Endodermal cell (in vitro differentiated cells): ENCODE data around the gene MACROD2. TPM values are rescaled to one million over a fixed set of nuclear protein-coding genes. Genes with fewer than 3 reads are reported as not detected.

ENCODE experiments used
- DNase-seq: peaks from one replicate; pipeline ENCODE4 v3.0.0-alpha.2; 2017
- H3K27ac ChIP-seq: 2 replicates; pipeline ENCODE4 v1.5.1; 2013; ENCODE audit warnings: mild to moderate bottlenecking, low read depth, low read length, moderate library complexity
- H3K27me3 ChIP-seq: 2 replicates; pipeline ENCODE4 v1.6.1; 2013; ENCODE audit warnings: mild to moderate bottlenecking, low read length, moderate library complexity; ENCODE audit not compliant: insufficient read depth, control insufficient read depth, poor library complexity, severe bottlenecking
- H3K36me3 ChIP-seq: 2 replicates; pipeline ENCODE4 v1.7.0; 2013; ENCODE audit warnings: mild to moderate bottlenecking, low read length, moderate library complexity; ENCODE audit not compliant: control insufficient read depth, insufficient read depth
- H3K4me1 ChIP-seq: one replicate; pipeline ENCODE4 v1.7.0; 2013; ENCODE audit warnings: low read length; ENCODE audit not compliant: control insufficient read depth, insufficient read depth
- H3K4me3 ChIP-seq: 2 replicates; pipeline ENCODE4 v1.5.1; 2013; ENCODE audit warnings: mild to moderate bottlenecking, low read length, moderate library complexity
- H3K9ac ChIP-seq: 2 replicates; pipeline ENCODE4 v1.6.1; 2013; ENCODE audit warnings: mild to moderate bottlenecking, low read length, moderate library complexity; ENCODE audit not compliant: poor library complexity, severe bottlenecking; ENCODE audit errors: extremely low read depth
- H3K9me3 ChIP-seq: 2 replicates; pipeline ENCODE4 v1.6.1; 2013; ENCODE audit warnings: mild to moderate bottlenecking, low read length, moderate library complexity; ENCODE audit not compliant: control insufficient read depth
- H3K27ac Mint-ChIP-seq: 2 replicates; pipeline ENCODE4 v1.8.0; 2020; ENCODE audit warnings: mixed read lengths
- H3K27me3 Mint-ChIP-seq: 2 replicates; pipeline ENCODE4 v1.8.0; 2021; ENCODE audit warnings: mild to moderate bottlenecking, mixed read lengths; ENCODE audit not compliant: insufficient read depth
- H3K36me3 Mint-ChIP-seq: 2 replicates; pipeline ENCODE4 v1.8.0; 2020; ENCODE audit warnings: low read depth, mixed read lengths
- H3K4me1 Mint-ChIP-seq: 2 replicates; pipeline ENCODE4 v1.8.0; 2020; ENCODE audit warnings: mixed read lengths
- H3K4me3 Mint-ChIP-seq: 2 replicates; pipeline ENCODE4 v1.8.0; 2020; ENCODE audit warnings: mild to moderate bottlenecking, moderate library complexity, mixed read lengths
- H3K9me3 Mint-ChIP-seq: 2 replicates; pipeline ENCODE4 v1.8.0; 2020; ENCODE audit warnings: mild to moderate bottlenecking, mixed read lengths
- WGBS, 2 experiments: methylation state at CpG; one replicate each; pipeline versions ENCODE4 v1.1.5 to v1.1.7; 2013; ENCODE audit warnings: missing lambda C conversion rate in 2 of 2, mixed read lengths in 1 of 2; ENCODE audit not compliant: insufficient coverage in 1 of 2, insufficient read length in 1 of 2; 5-methylcytosine and 5-hydroxymethylcytosine counted together
- total RNA-seq, 2 donors: library from RNA; stranded (reverse); fragmentation: NEBNext Ultra II Directional in 1 of 2; extraction: Animal tissue kit (Norgen Biotek cat#: 25700) in 1 of 2; gene quantifications; 2 replicates in 1 of 2; 3 replicates in 1 of 2; pipeline ENCODE4 v1.2.1, GENCODE V29; 2021
- TF ChIP-seq, protein P1 (sequence below): fragments of 200-600 bp; sonication (generic); conservative IDR thresholded peaks from 2 replicates; pipeline ENCODE4 v1.5.0; 2021; ENCODE audit warnings: antibody characterized with exemption, mild to moderate bottlenecking

Gene MACROD2
- total RNA-seq, 2 donors from 2014 or later: 2.3 to 4.8 TPM

DNA sequence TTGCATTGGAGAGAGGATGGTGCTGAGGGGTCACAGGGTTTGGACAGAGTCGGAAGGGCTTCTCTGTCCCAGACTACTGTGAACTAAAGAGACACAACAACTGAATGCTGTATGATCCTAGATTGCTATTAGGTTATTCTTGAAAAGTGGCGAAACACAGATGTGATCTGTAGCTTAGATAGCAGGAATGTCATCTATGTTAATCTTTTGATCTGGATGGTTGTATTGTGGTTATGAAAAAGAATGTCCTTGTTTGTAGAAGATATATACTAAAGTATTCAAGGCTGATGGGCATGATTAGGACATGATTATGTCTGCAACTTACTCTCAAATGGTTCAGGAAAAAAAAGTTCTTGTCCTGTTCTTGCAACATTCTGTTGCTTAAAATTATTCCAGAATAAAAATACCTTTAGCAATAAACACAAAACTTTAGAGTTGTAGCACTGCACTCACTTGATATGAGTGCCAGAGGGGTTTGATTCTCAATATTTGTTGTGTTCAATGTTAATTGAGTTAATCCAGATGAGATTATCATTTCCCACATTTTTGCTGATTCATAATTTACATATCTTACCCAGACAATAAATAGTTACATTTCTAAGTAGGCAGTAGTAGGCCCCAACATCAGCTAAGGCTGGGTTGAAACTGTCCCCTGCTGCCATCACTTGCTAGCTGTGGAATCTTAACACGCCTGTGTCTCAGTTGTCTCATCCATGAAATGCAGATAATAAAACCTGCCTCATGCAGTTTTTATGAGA, 1932.8 kb downstream of the MACROD2 start:
- Mint-ChIP-seq H3K9me3 (peaks cover 3% of the 10 kb centered on the region), H3K4me1 (peaks cover 10% of the 10 kb centered on the region), H3K27me3 (no peaks in the 10 kb centered on the region), H3K4me3 (no peak overlapping the region), H3K27ac (no peak overlapping the region), H3K36me3 (no peaks in the 10 kb centered on the region)
- H3K9ac ChIP-seq: no peak overlapping the region
- H3K27ac ChIP-seq: no peak overlapping the region
- H3K4me3 ChIP-seq: no peak overlapping the region
- H3K27me3 ChIP-seq: no peaks in the 10 kb centered on the region
- H3K9me3 ChIP-seq: peaks cover 7% of the 10 kb centered on the region
- WGBS, 2 experiments: 93 to 96% methylated on average over 3 of the region's 3 CpGs
- no peaks in the 10 kb centered on the region for H3K4me1 ChIP-seq
- TF ChIP-seq, protein P1, sequence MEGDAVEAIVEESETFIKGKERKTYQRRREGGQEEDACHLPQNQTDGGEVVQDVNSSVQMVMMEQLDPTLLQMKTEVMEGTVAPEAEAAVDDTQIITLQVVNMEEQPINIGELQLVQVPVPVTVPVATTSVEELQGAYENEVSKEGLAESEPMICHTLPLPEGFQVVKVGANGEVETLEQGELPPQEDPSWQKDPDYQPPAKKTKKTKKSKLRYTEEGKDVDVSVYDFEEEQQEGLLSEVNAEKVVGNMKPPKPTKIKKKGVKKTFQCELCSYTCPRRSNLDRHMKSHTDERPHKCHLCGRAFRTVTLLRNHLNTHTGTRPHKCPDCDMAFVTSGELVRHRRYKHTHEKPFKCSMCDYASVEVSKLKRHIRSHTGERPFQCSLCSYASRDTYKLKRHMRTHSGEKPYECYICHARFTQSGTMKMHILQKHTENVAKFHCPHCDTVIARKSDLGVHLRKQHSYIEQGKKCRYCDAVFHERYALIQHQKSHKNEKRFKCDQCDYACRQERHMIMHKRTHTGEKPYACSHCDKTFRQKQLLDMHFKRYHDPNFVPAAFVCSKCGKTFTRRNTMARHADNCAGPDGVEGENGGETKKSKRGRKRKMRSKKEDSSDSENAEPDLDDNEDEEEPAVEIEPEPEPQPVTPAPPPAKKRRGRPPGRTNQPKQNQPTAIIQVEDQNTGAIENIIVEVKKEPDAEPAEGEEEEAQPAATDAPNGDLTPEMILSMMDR: no peak
- no peaks in the 10 kb centered on the region for H3K36me3 ChIP-seq
- DNase-seq: no peak

DNA sequence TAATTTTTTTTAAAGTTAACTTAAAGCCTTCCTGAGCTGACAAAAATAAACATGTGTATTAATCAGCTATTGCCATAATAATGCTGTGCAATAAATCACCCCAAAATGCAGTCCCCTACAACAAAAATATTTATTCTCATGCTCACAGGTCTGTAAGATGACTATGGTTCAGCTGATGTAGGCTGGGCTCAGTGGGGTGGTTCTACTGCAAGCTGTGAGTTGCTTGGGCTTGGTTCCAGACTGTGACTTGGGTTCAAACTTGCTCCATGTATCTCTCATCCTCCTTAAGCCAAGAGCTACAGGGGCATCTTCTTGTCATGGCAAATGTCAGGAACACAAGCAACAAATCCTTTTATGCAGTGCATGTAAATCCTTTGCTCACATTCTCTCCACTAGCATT, 1933.6 kb downstream of the MACROD2 start:
- Mint-ChIP-seq H3K4me1 (peaks cover 10% of the 10 kb centered on the region), H3K36me3 (no peaks in the 10 kb centered on the region), H3K9me3 (peaks cover 3% of the 10 kb centered on the region), H3K27me3 (no peaks in the 10 kb centered on the region), H3K27ac (no peak overlapping the region), H3K4me3 (no peak overlapping the region)
- H3K4me3 ChIP-seq: no peak overlapping the region
- no peak overlapping the region for H3K9ac ChIP-seq
- no peaks in the 10 kb centered on the region for H3K36me3 ChIP-seq
- H3K27ac ChIP-seq: no peak overlapping the region
- H3K4me1 ChIP-seq: no peaks in the 10 kb centered on the region
- peaks cover 7% of the 10 kb centered on the region for H3K9me3 ChIP-seq
- no peaks in the 10 kb centered on the region for H3K27me3 ChIP-seq
- no peak for DNase-seq
- TF ChIP-seq, protein P1: no peak

DNA sequence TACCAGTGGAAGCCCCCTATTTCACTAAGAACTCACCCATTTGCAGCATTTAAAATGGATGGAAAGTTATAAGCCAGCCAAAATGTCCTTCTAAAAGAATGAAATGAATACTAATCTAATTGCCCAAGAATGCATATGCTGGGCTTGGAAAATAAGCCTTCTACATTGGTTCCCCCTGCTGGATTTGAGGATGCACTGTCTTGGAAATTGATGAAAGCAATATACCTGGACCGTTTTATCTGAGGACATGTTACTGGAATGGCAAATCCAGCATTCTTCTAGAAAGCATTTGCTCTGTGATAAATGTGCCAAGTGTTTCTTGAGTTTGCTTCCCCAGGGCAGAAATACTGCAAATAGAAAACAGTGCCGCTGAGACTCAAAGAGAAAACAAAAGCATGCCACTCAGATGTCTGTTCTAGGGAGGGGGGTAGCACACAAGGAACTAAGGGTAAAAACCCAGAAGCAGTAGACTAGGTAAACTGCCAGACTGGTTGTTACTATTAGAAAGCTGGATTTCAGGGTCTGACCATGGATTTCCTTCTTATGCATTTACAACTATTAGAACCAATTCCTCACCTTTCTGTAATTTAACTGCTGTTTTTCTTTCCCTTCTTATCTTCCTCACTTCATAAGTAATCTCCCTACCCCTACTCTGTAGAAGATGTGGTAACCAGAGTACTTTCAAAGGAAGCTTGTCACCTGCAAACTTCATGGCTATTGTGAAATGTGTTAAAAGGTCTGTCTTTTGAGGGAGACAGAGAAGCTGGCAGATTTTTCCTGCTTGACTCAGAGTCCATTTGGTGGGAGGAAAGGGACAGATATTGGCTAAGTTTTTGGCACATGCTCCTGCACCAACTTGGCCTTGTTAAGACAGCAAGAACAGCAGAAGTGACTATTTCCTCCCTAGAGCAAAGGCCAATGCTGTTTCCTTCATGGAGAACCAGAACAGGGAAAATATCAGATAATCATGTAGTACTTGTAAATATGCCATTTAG, 1935.3 kb downstream of the MACROD2 start:
- H3K9me3 ChIP-seq: peaks cover 7% of the 10 kb centered on the region

More for the DNA sequence above, 1935.3 kb downstream of the MACROD2 start:
- H3K4me3 Mint-ChIP-seq: no peak overlapping the region
- peaks cover 3% of the 10 kb centered on the region for H3K9me3 Mint-ChIP-seq
- no peaks in the 10 kb centered on the region for H3K27me3 Mint-ChIP-seq
- H3K27ac ChIP-seq: no peak overlapping the region
- H3K4me3 ChIP-seq: no peak overlapping the region
- H3K4me1 Mint-ChIP-seq: peaks cover 15% of the 10 kb centered on the region
- H3K36me3 Mint-ChIP-seq: no peaks in the 10 kb centered on the region
- no peak for DNase-seq
- TF ChIP-seq, protein P1: peak; percentile 76
- H3K9ac ChIP-seq: no peak overlapping the region
- no peak overlapping the region for H3K27ac Mint-ChIP-seq
- 39% methylated on average over 2 of the region's 2 CpGs for WGBS, 2 experiments
- H3K36me3 ChIP-seq: no peaks in the 10 kb centered on the region
- no peaks in the 10 kb centered on the region for H3K27me3 ChIP-seq
- no peaks in the 10 kb centered on the region for H3K4me1 ChIP-seq
